ENCODE data around the gene MRPL55.

The MRPL55 gene

DNA sequence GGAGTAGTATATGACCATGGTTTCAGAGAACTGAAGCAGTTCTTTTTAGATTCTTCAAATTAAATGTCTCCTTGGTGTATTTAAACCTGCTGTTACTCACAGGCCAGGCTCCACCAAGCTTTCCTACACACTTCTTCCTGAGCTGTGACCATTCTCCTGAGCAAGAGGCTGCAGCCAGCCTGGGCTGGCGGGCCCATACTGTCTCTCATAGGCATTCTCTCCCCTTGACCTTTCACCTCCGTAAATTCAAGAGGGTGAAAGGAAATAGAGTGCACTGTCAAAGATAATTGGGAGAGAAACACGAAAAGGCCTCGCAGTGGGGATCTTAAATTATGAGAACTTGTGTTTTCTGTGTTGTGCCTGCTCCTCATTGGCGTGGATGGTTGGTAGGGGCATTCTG is 24.3 kb downstream of the MRPL55 start:
- DNase-seq (ENCODE audit: low spot score) = no peak

DNA sequence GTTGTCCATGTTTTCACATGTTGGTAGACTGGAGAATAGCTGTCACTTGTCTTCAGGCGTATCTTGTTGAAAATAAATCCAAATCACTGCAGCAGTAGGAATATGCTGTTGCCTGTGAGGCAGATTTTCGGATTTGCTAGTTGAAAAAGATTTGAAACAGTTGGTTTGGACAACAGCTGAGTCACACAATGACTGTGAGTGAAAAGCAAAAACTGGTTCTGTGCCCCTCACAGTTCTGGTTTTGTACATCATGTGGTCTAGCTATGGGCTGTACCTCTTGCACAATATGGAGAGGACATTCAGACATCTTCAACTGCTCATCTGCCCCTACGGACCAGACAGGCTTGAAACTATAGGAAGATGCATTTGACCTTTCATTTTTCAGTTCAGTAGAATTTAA is 24.8 kb downstream of the MRPL55 start:
- peak; percentile 78 for DNase-seq (ENCODE audit: low spot score)

DNA sequence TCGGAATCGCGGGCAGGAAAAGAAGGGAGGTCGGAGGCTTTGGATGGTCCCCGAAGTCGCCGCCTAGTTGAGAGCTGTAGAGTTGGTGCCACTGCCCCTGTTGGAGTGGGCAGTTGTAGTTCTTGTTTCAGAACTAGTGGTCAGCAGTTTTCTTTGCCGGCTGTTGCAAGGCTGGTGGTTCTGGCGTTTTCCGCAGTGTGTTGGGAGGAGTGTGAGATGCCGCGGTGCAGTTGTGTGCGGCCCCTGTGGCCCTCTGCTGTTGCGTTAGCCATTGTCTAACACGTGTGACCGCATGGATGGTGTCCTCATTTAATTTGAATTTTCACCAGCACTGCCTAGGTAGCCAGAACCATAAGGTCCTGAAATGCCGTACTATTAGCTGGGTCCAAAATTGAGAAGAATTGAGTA is 25.2 kb downstream of the MRPL55 start:
- DNase-seq (ENCODE audit: low spot score) = no peak

DNA sequence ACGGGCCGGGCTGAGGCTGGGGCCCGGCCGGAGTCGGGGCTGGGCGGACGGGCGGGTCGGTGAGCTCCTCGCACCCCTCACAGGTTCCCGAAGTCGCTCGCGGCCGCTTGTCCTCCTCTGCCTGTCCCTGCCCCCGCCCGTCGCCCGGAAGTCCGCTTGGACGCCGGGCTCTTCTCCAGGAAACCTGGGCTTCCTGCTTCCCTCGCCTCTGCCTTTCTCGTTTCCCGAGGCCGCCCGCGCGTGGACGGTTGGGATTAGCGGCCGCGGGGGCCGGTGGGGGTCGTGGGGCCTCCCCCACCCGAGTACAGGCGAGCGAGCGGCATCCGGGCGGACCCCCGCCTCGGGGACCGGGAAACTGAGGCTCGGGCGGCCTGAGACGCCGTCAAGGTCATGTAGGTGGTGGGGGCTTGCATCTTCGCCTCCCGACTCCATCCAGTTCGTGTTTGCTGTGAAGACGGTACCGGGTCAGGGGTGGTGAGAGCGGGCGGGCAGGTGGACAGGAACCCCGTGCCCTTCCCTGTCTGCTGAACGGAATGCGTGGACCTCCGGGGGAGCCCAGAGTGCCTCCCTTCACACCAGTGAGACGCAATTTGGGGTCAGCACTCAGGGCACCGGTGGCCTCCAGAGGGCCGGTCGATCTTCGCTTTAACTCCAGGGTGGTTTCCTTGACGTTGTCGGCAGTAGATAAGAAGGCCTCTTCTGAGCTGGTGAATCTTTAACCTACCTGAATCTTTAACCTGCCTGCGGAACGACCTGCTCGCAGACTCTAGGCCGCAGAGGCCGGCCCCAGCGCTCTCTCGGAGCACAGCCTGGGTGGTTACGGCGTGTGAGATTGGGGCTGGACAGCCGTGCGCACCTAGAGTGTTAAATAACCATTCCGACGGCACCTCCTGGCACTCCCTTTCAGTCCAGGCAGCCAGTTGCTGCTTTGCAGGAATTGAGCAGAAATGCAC is 25.9 kb downstream of the MRPL55 start:
- peak; percentile 72 for DNase-seq (ENCODE audit: low spot score)

DNA sequence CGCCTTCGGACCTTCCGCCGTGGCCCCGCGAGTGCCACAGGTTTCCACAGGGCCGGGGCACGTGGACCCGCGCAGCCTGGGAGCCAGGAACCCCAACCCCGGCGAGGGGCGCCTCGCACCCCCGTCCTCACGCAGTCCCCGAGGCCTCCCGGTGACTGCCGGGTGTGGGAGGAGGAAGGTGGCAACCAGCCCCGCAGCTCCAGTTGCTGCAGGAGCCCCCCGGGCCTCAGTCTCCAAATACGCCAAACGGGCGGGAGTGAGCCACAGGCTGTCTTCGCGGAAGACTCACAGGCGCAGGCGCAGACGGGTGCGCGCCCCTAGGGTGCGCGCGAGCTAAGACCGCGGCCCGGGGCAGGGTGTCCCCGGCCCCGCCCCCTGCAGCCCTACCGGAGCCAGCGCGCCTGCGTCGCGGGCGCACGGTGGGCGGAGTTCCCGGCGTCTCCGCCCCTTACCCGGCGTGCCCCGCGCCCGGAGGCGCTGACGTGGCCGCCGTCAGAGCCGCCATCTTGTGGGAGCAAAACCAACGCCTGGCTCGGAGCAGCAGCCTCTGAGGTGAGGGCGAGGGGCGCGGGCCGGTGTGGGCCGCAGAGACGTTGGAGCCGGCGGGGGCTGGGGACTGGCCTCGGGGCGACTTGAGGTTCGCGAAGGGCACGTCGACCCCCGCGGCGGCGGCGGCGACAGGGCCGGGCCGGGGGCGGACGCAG is 26.7 kb downstream of the MRPL55 start, which contains the start of gene ARF1:
ARF1 (plus strand) TSS at position 495 of the 704 bp plus-strand sequence. CDS start 14,407 bp downstream, outside the sequence.
- DNase-seq (ENCODE audit: low spot score) = peak; percentile 100

DNA sequence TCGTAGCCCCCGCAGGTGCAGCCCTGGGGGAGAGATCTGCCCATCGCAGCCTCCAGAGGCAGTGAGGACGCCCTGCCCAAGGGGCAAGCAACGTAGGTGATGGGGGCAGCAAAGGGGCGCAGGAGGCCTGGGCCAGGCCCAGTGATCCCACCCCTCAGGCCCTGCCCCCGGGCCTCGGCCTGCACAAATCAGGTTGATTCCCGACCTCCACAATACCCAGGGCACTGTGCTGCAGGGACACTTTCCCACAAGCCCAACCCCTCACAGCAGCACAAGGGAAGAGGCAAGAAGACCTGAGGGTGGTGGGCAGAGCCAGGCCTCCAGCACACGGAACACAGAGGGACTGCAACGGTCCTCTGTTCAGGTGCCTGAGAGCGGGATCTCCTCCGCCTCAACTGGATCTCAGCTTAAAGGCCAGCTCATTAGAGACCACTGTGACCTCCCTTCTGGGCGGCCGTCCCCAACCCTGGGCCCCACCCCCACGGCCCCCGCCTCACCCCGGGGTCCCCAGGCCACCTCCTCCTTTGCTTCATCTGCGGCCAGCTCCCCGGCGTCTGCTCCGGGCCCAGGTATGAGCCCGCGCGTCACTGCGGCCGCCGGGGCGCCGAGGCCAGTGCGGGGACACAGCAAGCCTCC is 27.4 kb downstream of the MRPL55 start:
- peak; percentile 33 for DNase-seq (ENCODE audit: low spot score)

DNA sequence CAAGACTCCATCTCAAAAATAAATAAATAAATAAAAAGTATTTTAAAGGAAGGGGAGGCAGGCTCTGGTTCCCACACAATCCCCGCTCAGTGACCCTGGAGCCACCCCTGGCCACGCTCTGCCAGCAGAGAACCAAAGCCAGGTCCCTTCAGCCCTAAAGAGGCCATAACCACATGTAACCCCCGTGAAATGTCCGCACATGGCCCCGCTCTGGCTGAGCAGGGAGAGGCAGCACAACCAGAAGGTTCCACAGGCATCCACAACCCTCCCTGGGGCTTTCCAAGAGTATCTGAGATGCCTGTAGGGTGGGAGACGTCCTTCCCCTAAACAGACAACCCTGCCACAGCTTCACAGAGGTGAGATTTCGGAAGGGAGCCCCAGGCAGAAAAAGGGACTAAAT is 28.0 kb downstream of the MRPL55 start:
- peak; percentile 36 for DNase-seq (ENCODE audit: low spot score)

DNA sequence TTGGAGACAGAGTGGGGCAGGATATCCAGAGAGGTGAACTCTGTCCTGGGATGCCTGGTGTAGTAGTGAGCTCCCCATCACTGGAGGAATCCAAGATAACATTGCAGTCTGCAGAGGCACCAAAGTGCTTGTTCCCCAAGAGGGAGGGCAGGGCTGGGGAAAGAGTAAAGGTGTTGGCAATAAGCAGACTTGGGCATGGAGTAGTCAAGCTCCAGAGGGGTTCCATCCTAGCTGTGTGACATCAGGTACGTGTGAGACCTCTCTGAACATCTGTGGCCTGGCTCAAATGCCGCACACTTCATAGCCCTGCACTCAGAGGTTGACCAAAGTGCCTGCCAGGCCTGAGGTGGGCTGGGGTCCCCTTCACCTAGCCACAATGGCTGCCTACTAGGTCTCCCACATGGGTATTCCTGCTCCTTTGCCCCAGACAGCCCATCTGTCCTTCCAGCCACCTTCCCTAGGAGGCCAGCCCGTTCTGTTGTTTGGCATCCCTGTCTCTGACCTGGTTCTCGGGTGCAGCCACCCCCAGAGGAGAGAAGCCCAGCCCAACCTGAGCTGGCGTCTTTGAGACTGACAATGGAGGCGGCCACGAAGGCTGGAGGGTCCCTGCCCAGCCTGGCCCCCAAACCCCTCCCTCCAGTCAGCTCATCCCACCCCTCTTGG is 29.4 kb downstream of the MRPL55 start:
- no peak for DNase-seq (ENCODE audit: low spot score)

DNA sequence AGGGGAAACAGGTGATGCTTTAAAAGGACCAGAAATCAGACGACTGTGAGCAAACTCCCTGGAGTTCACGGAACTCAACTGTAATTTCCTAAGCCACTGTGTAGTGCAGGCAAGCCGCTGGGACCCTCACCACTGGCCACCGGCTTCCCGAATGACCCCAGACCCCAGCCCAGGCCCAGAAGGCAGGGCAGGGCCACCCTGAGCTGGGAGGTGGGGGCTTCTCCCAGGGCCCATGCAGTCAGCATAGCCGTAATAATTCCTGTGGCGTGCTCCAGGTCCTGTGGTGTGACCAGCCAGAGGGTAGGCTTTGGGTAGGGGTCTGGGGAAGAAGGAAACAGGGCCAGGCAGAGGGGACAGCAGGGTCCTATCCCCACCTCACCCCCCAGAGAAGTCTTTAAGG is 30.1 kb downstream of the MRPL55 start:
- DNase-seq (ENCODE audit: low spot score) = no peak

DNA sequence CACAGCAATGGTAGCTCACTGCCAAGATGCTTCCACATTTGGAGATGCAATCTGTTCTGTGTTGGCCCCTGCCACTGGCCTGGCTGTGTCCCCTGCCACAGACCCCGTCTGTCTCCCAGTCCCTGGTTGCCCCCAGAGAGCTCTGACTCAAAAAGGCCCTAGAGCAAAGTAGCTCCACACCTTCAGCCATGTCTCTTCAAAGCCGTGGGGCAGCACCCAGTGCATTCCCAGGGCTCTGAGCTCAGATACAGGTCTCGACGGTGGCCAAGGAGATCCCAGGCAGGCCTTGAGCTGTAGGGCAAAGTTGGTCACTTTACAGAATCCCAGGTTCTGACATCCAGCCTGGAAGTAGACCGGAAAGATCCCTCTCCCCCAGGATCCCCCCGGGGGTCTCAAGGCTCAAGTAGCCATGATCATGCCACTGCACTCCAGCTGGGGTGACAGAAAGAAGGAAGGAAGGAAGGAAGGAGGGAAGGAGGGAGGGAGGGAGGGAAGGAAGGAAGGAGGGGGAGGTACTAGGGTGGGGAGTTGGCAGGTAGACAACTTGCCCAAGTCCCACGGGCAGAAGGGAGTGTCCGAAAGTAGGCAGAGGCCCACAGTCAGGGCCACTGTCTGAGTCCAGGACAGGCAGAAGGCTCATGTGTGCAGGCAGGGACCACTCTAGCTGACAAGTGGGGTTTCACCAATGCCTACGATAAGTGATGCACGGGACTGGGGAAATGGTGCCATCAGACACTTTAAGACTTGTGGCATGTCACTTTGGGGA is 31.4 kb downstream of the MRPL55 start:
- DNase-seq (ENCODE audit: low spot score) = no peak

DNA sequence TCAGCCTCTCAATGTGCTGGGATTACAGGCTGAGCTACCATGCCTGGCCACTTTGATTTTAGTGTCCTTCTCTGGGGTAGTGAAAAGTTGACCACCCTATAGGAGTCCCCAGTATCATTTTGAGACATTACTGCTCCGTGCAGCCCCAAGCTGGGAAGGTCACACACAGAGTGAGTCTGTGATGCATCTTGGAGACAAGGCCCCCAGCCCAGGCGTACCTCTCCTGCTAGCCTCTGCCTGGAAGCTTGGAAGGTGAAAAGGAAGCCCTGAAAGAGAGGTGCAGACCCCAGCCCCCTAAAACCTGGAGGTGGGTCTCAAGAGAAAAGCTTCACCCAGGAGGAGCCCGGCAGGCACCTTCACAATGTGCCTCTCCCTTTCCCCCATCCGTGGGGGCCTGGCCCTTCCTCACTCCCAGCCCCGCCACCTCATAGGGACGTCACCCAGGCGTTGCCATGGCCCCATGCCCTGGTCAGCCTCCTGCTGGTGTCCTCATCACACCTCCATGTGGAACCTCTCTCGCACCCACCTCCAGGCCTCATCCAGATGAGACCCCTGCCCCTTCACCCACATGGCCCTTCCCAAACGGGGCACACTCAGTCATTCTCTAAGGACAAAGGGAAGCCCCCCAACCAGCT is 32.2 kb downstream of the MRPL55 start:
- DNase-seq (ENCODE audit: low spot score) = no peak

DNA sequence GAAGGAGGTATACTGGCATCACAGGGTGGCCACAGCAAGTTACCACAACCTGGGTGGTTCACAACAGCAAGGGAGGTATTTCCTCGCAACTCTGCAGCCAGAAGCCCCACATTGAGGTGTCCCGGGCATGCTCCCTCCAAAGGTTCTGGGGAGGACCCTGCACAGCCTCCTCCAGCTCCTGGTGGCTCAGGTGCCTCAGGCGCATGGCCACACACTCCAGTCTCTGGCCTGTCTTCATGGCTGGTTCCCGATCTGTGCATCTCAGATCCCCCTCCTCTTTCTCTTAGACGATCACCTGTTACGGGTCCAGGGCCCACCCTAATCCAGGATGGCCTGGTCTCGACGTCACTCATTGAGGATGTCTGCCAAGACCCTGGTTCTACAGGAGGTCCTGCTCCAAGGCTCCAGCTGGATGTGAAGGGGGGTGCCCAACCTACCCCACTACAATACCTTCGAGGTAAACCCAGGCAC is 33.3 kb downstream of the MRPL55 start:
- no peak for DNase-seq (ENCODE audit: low spot score)

DNA sequence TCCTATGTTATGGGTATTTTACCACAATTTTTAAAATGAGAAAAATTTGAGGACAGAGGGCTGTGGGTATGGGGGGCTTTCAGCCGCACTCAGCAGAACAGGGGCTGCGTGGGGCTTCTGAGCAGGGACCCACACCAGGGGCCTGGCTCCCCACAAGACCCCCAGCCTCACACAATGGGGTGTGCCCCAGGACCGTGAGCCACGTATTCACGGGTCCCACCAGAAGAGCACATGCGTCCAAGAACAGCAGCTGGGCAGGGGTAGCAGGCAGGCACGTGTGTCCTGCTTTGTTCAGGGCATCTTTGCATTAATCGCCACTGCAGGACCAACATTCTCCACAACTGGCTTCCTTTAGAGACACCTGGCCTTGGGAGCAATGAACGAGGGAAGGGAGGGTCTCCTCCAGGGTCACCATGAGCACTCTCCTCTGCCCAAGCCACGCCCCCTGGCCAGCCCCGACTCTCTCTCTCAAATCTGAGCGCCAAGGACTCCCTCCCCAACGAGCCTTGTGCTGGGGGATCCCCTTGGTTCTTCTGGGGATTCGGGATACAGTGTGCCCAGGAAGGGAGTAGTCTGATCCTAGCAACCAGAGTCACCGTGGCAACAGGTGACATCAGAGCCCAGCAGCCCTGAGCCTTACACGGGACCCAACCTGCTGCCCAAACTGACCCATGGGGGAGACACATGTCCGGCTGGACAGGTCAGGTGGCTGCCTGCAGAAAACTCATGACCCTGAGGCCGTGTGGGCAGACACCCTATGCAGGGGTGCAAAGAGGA is 34.0 kb downstream of the MRPL55 start:
- no peak for DNase-seq (ENCODE audit: low spot score)

DNA sequence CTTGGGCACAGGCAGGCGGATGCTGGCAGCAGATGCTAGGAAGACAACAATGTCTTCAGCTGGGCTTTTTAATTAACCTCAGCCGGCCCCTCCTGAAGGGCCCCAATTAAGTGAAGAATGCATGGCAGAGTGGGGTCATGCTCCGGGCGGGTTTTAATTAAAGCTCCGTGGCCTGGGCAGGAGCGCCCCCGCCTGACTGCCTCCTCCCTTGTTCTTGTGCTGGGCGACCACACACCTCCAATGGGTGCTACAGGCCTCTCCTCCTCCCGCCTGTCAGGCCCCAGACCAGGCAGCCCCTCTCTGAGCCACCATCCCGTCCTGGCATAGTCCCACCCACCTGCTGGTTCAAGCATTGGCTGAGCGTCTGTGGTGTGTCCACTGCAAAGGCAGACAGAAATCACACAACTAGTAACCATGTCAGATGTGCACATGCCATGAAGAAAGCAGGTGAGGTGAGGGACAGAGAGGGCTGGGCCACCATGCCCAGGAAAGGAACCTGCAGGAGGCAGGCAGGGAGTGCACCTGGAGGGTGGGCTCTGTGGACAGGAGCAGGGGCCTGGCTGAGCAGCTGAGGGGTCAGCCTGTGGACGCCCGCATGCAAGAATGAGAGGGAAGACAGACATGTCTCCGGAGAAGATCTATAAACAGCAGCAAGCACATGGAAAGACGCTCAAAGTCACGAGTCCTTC is 35.1 kb downstream of the MRPL55 start:
- DNase-seq (ENCODE audit: low spot score) = no peak

DNA sequence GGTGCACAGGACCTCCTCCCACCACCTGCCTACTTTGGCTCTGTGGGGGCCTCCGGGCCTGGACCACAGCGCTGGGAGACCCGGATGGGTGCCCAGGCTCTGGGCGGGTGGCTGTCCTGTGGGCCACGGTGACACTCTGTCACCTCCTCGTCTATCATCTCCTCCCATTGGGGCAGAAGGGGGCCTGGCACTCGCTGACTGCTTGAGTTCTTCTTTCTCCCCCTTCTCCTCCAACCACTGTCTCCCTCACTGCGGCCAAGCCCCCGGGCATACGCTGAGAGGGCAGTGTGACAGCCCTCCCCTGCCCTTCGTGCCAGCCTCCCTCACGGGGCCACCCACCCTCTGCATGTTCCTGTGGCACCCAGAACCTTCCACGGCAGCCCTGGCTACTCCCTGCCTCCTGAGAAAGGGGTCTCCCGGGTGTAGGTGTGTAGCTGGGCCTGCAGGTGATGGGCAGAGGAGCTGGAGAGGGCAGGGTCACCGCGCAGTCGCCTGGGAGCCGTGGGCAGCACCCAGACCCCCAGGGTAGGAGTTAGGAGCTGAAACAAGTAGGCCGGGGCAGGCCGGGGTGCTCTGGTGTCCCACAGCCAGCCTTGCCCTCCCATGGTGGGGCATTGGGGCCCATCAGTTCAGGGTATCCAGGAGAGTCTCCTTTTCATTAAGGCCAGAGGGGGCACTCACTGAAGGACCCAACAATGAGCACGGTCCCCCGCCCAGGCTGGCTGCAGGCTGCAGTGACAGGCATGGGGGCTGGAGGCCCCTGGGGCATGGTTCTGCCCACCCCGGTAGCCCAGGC is 35.8 kb downstream of the MRPL55 start:
- no peak for DNase-seq (ENCODE audit: low spot score)

DNA sequence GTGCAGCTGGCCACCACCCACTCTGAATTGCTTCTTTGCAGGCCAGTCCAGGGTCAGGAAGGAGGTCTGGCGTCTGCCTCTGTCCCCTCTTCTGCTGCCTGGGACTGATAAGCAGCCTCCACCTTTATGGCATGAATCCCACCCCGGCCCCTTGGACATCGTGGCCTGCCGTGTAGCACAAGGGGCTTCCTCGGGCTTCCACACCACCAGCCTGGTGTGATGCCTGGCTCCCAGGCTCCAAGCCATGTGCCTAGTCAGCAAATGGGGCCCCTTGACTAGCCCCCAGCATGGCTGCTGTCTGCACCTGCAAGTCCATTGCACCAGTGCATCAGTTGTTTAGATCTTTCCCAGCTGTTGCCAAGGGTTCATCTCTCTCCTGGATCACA is 36.4 kb downstream of the MRPL55 start:
- no peak for DNase-seq (ENCODE audit: low spot score)

DNA sequence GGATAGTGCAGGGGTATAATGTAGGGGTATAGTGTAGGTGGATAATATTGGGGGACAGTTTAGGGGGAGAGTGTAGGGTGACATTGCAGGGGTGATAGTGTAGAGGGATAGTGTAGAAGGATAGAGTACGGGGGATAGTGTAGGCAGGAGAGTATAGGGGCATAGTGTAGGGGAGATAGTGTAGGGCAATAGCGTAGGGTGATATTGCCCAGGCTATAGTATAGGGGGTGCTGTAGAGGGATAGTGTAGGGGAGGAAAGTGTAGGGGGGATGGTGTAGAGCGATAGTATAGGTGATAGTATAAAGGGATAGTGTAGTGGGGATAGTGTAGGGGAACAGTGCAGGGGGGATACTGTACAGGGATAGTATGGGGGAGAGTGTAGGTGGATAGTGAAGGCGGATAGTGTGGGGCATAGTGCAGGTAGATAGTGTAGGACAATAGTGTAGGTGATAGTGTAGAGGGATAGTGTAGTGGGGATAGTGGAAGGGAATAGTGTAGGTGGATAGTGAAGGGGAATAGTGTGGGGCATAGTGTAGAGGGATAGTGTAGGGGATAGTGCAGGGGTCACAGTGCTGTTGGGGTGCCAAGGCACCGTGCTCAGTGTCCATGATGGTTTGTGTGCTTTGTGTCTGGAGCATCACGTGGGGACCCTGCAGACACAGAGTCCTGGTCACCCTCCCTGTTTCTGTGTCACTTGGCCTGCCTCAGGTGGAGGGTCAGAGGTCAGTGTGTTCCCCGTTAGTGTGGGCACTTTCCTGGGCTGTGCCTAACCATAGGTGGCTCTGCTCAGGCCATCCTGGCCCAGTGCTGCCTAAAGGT is 37.1 kb downstream of the MRPL55 start:
- no peak for DNase-seq (ENCODE audit: low spot score)

DNA sequence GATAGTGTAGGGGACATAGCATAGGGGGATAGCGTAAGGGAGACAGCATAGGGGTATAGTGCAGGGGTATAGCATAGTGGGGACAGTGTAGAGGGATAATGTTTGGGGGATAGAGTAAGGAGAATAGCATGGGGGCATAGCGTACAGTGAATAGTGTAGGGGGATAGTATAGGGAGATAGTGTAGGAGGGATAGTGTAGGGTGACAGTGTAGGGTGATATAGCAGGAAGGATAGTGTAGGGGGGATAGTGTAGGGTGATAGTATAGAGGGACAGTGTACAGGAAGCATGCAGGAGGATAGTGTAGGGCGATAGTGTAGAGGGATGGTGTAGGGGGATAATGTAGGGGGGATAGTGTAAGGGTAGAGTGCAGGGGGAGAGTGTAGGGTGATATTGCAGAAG is 38.2 kb downstream of the MRPL55 start:
- DNase-seq (ENCODE audit: low spot score) = no peak
